Esophagus squamous epithelium (tissue), 5 donors: Measurements from ENCODE around the gene COL1A2. TPM values are rescaled to one million over a fixed set of nuclear protein-coding genes. Genes with fewer than 3 reads are reported as not detected.
A peak's percentile ranks its signal among the peaks of the same experiment; 100 is the strongest.

Source experiments
- DNase-seq: peaks from one replicate; lab custom pipeline; 2025; lab: John Stamatoyannopoulos, UW
- H3K27ac ChIP-seq, 4 donors: fragments of 200-600 bp; sonication (generic); one replicate each; pipeline ENCODE4 v1.5.1; 2016 to 2019; ENCODE audit warnings: mild to moderate bottlenecking in 1 of 4
- H3K27me3 ChIP-seq, 4 donors: fragments of 200-600 bp; sonication (generic); 1 replicate in 3 of 4; 2 replicates in 1 of 4; pipeline versions ENCODE4 v1.5.1 to v1.6.0; 2017 to 2021; ENCODE audit warnings: antibody characterized with exemption in 1 of 4
- H3K36me3 ChIP-seq, 3 donors: fragments of 200-600 bp; sonication (generic); one replicate each; pipeline ENCODE4 v1.5.1; 2016 to 2019
- H3K4me1 ChIP-seq, 3 donors: fragments of 200-600 bp; sonication (generic); one replicate each; pipeline ENCODE4 v1.5.1; 2017 to 2019
- H3K4me3 ChIP-seq, 4 donors: fragments of 200-600 bp; sonication (generic); 1 replicate in 3 of 4; 2 replicates in 1 of 4; pipeline ENCODE4 v1.5.1; 2016 to 2019; ENCODE audit warnings: mild to moderate bottlenecking in 2 of 4, moderate library complexity in 1 of 4
- H3K9me3 ChIP-seq, 3 donors: fragments of 200-600 bp; sonication (generic); one replicate each; pipeline ENCODE4 v1.5.1; 2016 to 2019
- CTCF ChIP-seq, 6 experiments: fragments of 450-650 bp in 4 of 6; fragments of 200-600 bp in 2 of 6; sonication (generic) in 2 of 6; IDR thresholded peaks; one replicate each; pipeline ENCODE4 v1.5.1; 2016 to 2019; ENCODE audit warnings: antibody characterized with exemption in 6 of 6, mild to moderate bottlenecking in 4 of 6, moderate library complexity in 4 of 6
- POLR2A ChIP-seq, 4 donors: fragments of 450-650 bp; IDR thresholded peaks; one replicate each; pipeline ENCODE4 v1.6.1; 2017; ENCODE audit warnings: antibody characterized with exemption in 4 of 4, mild to moderate bottlenecking in 4 of 4, moderate library complexity in 3 of 4
- WGBS, 2 donors: methylation state at CpG; one replicate each; pipeline ENCODE4 v1.1.5; 2018; 5-methylcytosine and 5-hydroxymethylcytosine counted together
- intact Hi-C: fragments of 100-400 bp; cut with DNase I; formaldehyde crosslinking; loops from one replicate; pipeline ENCODE4 v1.15.0; 2022
- total RNA-seq, 4 donors: library from RNA; depleted of rRNA; stranded (reverse); fragments of >200 nt; gene quantifications; one replicate each; pipeline ENCODE4 v1.1.0, GENCODE V29; 2016
- donor health status: DM: yes; HTN: yes; CAD: no.

Gene COL1A2
- total RNA-seq, 4 donors from 2014 or later, result 18.8 to 129 (median 44.3) TPM

GRCh38 chr7:94378356-94378755 is 16.3 kb upstream of the COL1A2 start:
- H3K36me3 ChIP-seq, result no peaks in the 10 kb centered on the region
- peaks cover 0 to 15% (median 10%) of the 10 kb centered on the region in 3 donors for H3K4me1 ChIP-seq
- no peak for DNase-seq
- 18 to 26% methylated on average over 3 of the region's 3 CpGs for WGBS, 2 donors
- no peak overlapping the region for H3K4me3 ChIP-seq
- H3K27ac ChIP-seq, result peak overlapping the region in 2 of 4 donors; percentile 17 to 41
- no peaks in the 10 kb centered on the region for H3K27me3 ChIP-seq
- intact Hi-C loops, result no loop called here
- no peak for TF ChIP-seq CTCF (IDR thresholded peaks at IDR 0.05)
- no peak for TF ChIP-seq POLR2A (IDR thresholded peaks at IDR 0.05)
- no peaks in the 10 kb centered on the region for H3K9me3 ChIP-seq

GRCh38 chr7:94380264-94380663 is 14.4 kb upstream of the COL1A2 start:
- no peaks in the 10 kb centered on the region for H3K9me3 ChIP-seq
- H3K27me3 ChIP-seq, result no peaks in the 10 kb centered on the region
- H3K4me3 ChIP-seq, result no peak overlapping the region
- DNase-seq, result no peak
- peaks cover 0 to 9% (median 6%) of the 10 kb centered on the region in 3 donors for H3K4me1 ChIP-seq
- TF ChIP-seq POLR2A (IDR thresholded peaks at IDR 0.05) (no peak), CTCF (IDR thresholded peaks at IDR 0.05) (no peak)
- no peaks in the 10 kb centered on the region for H3K36me3 ChIP-seq
- intact Hi-C loops, result no loop called here
- H3K27ac ChIP-seq, result no peak overlapping the region

GRCh38 chr7:94382132-94382531 is 12.6 kb upstream of the COL1A2 start:
- TF ChIP-seq POLR2A (IDR thresholded peaks at IDR 0.05), result no peak
- no peak for TF ChIP-seq CTCF (IDR thresholded peaks at IDR 0.05)
- Histone ChIP-seq H3K4me1 (no peaks in the 10 kb centered on the region), H3K27me3 (no peaks in the 10 kb centered on the region), H3K27ac (no peak overlapping the region), H3K4me3 (no peak overlapping the region), H3K36me3 (no peaks in the 10 kb centered on the region), H3K9me3 (no peaks in the 10 kb centered on the region)
- intact Hi-C loops, result no loop called here
- 61 to 71% methylated on average over 3 of the region's 3 CpGs for WGBS, 2 donors
- no peak for DNase-seq

GRCh38 chr7:94382746-94383145 is 11.9 kb upstream of the COL1A2 start:
- no peak for TF ChIP-seq CTCF (IDR thresholded peaks at IDR 0.05)
- TF ChIP-seq POLR2A (IDR thresholded peaks at IDR 0.05), result no peak
- no peak overlapping the region for H3K27ac ChIP-seq
- no peaks in the 10 kb centered on the region for H3K4me1 ChIP-seq
- no peaks in the 10 kb centered on the region for H3K9me3 ChIP-seq
- no peaks in the 10 kb centered on the region for H3K27me3 ChIP-seq
- H3K4me3 ChIP-seq, result no peak overlapping the region
- intact Hi-C loops, result no loop called here
- no peaks in the 10 kb centered on the region for H3K36me3 ChIP-seq
- WGBS, 2 donors, result 42 to 47% methylated on average over 1 of the region's 1 CpG
- DNase-seq, result no peak

GRCh38 chr7:94384315-94384714 is 10.4 kb upstream of the COL1A2 start:
- 73 to 78% methylated on average over 4 of the region's 4 CpGs for WGBS, 2 donors
- no peaks in the 10 kb centered on the region for H3K4me1 ChIP-seq
- no peaks in the 10 kb centered on the region for H3K27me3 ChIP-seq
- H3K27ac ChIP-seq, result no peak overlapping the region
- intact Hi-C loops, result no loop called here
- TF ChIP-seq CTCF (IDR thresholded peaks at IDR 0.05), result no peak
- TF ChIP-seq POLR2A (IDR thresholded peaks at IDR 0.05), result no peak
- no peak for DNase-seq
- H3K4me3 ChIP-seq, result no peak overlapping the region
- no peaks in the 10 kb centered on the region for H3K36me3 ChIP-seq
- H3K9me3 ChIP-seq, result no peaks in the 10 kb centered on the region
